Skin epidermis (tissue), 12 donors: ENCODE measurements around the gene ALOXE3.

Experiments used
- H3K27ac ChIP-seq, 21 experiments: fragments of 200-600 bp; sonication (generic) in 11 of 21; one replicate each; pipeline ENCODE4 v1.5.0; 2020; ENCODE audit warnings: mild to moderate bottlenecking in 3 of 21, inconsistent platforms in 2 of 21, moderate library complexity in 2 of 21
- H3K4me3 ChIP-seq, 7 experiments: fragments of 200-600 bp; sonication (generic) in 2 of 7; one replicate each; pipeline ENCODE4 v1.5.0; 2020; ENCODE audit warnings: inconsistent platforms in 2 of 7, mild to moderate bottlenecking in 2 of 7, moderate library complexity in 1 of 7

The ALOXE3 gene

GRCh38 chr17:8117980-8118768, at the start of gene ALOXE3:
Gene ALOXE3, minus strand, starts transcription at chr17:8118514. Its CDS starts 524 bp downstream, at chr17:8117990.
- peak within 1 kb of the TSS; percentile 39 to 51 (median 46) for H3K4me3 ChIP-seq
- peak within 1 kb of the TSS; percentile 4 to 87 (median 70) for H3K27ac ChIP-seq

- Histone ChIP-seq H3K4me3 (no peak overlapping the region), H3K27ac (peak overlapping the region in 2 of 21 experiments; percentile 19 to 54)
Observed at GRCh38 chr17:8167526-8167925, 49.2 kb upstream of the ALOXE3 start.

- no peak overlapping the region for H3K4me3 ChIP-seq
- H3K27ac ChIP-seq: peak overlapping the region in 11 of 21 experiments; percentile 4 to 61 (median 52)
Observed at GRCh38 chr17:8166731-8167130, 48.4 kb upstream of the ALOXE3 start.

- Histone ChIP-seq H3K27ac (peak overlapping the region in 20 of 21 experiments; percentile 55 to 100 (median 99)), H3K4me3 (no peak overlapping the region)
Observed at GRCh38 chr17:8164815-8165131, 46.5 kb upstream of the ALOXE3 start.

GRCh38 chr17:8163978-8164814, 45.9 kb upstream of the ALOXE3 start:
- Histone ChIP-seq H3K27ac (peak overlapping the region in 20 of 21 experiments; percentile 55 to 100 (median 99)), H3K4me3 (peak overlapping the region in 1 of 7 experiments; percentile 94)

- Histone ChIP-seq H3K4me3 (peak overlapping the region; percentile 73 to 99 (median 94)), H3K27ac (peak overlapping the region; percentile 88 to 100 (median 99))
Observed at GRCh38 chr17:8162997-8163977, 45.0 kb upstream of the ALOXE3 start.

GRCh38 chr17:8162233-8162996, 44.1 kb upstream of the ALOXE3 start, which contains the start of gene VAMP2:
Gene VAMP2, minus strand, starts transcription at chr17:8162948. Its CDS starts 69 bp downstream, at chr17:8162879.
- Histone ChIP-seq H3K27ac (peak within 1 kb of the TSS; percentile 88 to 100 (median 99)), H3K4me3 (peak within 1 kb of the TSS; percentile 73 to 99 (median 94))

- Histone ChIP-seq H3K4me3 (peak overlapping the region; percentile 73 to 99 (median 94)), H3K27ac (peak overlapping the region; percentile 88 to 100 (median 99))
Observed at GRCh38 chr17:8161289-8162232, 43.2 kb upstream of the ALOXE3 start.

- H3K4me3 ChIP-seq: peak overlapping the region in 1 of 7 experiments; percentile 73
- H3K27ac ChIP-seq: peak overlapping the region in 12 of 21 experiments; percentile 11 to 100 (median 98)
Observed at GRCh38 chr17:8160741-8161221, 42.5 kb upstream of the ALOXE3 start.

GRCh38 chr17:8160224-8160577, 41.9 kb upstream of the ALOXE3 start:
- H3K4me3 ChIP-seq: no peak overlapping the region
- peak overlapping the region in 6 of 21 experiments; percentile 58 to 100 (median 98) for H3K27ac ChIP-seq

GRCh38 chr17:8159459-8160223, 41.3 kb upstream of the ALOXE3 start:
- peak overlapping the region in 9 of 21 experiments; percentile 7 to 99 (median 38) for H3K27ac ChIP-seq
- H3K4me3 ChIP-seq: no peak overlapping the region

GRCh38 chr17:8159032-8159400, 40.7 kb upstream of the ALOXE3 start:
- no peak overlapping the region for H3K4me3 ChIP-seq
- H3K27ac ChIP-seq: peak overlapping the region in 7 of 21 experiments; percentile 22 to 97 (median 41)

GRCh38 chr17:8158267-8159031, 40.1 kb upstream of the ALOXE3 start:
- H3K27ac ChIP-seq: peak overlapping the region in 16 of 21 experiments; percentile 8 to 98 (median 64)
- no peak overlapping the region for H3K4me3 ChIP-seq

- peak overlapping the region; percentile 43 to 96 (median 57) for H3K4me3 ChIP-seq
- peak overlapping the region; percentile 78 to 100 (median 95) for H3K27ac ChIP-seq
Observed at GRCh38 chr17:8156246-8156992, 38.1 kb upstream of the ALOXE3 start.

GRCh38 chr17:8155996-8156245, 37.6 kb upstream of the ALOXE3 start:
- Histone ChIP-seq H3K4me3 (peak overlapping the region; percentile 43 to 96 (median 57)), H3K27ac (peak overlapping the region; percentile 78 to 100 (median 95))
